Stomach (tissue), 4 donors: ENCODE measurements around the gene NEK4.

Source experiments
- CTCF ChIP-seq, 7 experiments: fragments of 450-650 bp in 4 of 7; fragments of 200-600 bp in 3 of 7; sonication (generic) in 3 of 7; IDR thresholded peaks; one replicate each; pipeline ENCODE4 v1.5.1; 2016 to 2019; ENCODE audit warnings: antibody characterized with exemption in 7 of 7, control low read depth in 2 of 7, mild to moderate bottlenecking in 1 of 7
- EP300 ChIP-seq: sonication (generic); formaldehyde crosslinking; IDR thresholded peaks from one replicate; pipeline ENCODE4 v1.6.1; 2017; ENCODE audit warnings: antibody characterized with exemption
- POLR2A ChIP-seq, 4 donors: fragments of 450-650 bp; IDR thresholded peaks; one replicate each; pipeline ENCODE4 v1.6.1; 2016; ENCODE audit warnings: antibody characterized with exemption in 4 of 4, control low read depth in 2 of 4, mild to moderate bottlenecking in 1 of 4, moderate library complexity in 1 of 4
- POLR2AphosphoS5 ChIP-seq, 3 donors: sonication (generic); formaldehyde crosslinking; IDR thresholded peaks; one replicate each; pipeline ENCODE4 v1.6.1; 2016; ENCODE audit warnings: antibody characterized with exemption in 3 of 3

GRCh38 chr3:52787246-52787645 is 16.5 kb upstream of the NEK4 start:
- TF ChIP-seq CTCF (IDR thresholded peaks at IDR 0.05): no peak
- TF ChIP-seq EP300: no peak
- TF ChIP-seq POLR2A (IDR thresholded peaks at IDR 0.05): no peak
- no peak for TF ChIP-seq POLR2AphosphoS5 (IDR thresholded peaks at IDR 0.05)
